NB4 (cell line): Measurements from ENCODE around the gene USH2A.

ENCODE experiments used
- POLR2A ChIP-seq: IDR thresholded peaks from 2 replicates; pipeline ENCODE4 v1.6.1; 2011; ENCODE audit warnings: mild to moderate bottlenecking; ENCODE audit not compliant: insufficient read length; ENCODE audit errors: extremely low read depth
- TF ChIP-seq, protein P1 (sequence below): IDR thresholded peaks from one replicate; pipeline ENCODE4 v1.5.1; 2012; ENCODE audit warnings: low read depth, low read length

DNA sequence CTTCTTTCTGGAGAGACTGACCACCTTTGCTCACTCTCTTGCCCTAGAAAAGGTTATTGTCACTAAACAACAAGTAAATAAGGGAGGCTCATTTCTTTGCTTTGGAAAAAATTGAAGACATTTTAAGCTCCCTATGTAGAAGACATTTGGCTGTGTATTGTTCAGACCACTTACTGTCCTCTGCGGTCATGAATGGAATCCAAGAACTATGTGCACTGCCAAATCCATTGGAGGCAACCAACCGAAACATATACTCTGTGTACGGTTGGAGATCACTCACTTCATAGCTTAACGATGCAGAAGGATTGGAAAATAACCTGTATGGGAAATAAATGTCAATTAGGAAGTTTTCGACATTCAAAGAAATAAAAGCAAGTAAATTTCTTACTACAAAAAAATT, 523.3 kb downstream of the USH2A start:
- TF ChIP-seq, protein P1, sequence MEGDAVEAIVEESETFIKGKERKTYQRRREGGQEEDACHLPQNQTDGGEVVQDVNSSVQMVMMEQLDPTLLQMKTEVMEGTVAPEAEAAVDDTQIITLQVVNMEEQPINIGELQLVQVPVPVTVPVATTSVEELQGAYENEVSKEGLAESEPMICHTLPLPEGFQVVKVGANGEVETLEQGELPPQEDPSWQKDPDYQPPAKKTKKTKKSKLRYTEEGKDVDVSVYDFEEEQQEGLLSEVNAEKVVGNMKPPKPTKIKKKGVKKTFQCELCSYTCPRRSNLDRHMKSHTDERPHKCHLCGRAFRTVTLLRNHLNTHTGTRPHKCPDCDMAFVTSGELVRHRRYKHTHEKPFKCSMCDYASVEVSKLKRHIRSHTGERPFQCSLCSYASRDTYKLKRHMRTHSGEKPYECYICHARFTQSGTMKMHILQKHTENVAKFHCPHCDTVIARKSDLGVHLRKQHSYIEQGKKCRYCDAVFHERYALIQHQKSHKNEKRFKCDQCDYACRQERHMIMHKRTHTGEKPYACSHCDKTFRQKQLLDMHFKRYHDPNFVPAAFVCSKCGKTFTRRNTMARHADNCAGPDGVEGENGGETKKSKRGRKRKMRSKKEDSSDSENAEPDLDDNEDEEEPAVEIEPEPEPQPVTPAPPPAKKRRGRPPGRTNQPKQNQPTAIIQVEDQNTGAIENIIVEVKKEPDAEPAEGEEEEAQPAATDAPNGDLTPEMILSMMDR: no peak
- no peak for TF ChIP-seq POLR2A
